ENCODE results near the gene STUM.
"Not testable (repeated sequence)": the region's sequence is repeated elsewhere in the genome, so short reads cannot be mapped to it uniquely, and the experiment has no call there.

Gene STUM

GRCh38 chr1:226603022-226603857 lies 54.7 kb downstream of the STUM start:
- no peak for DNase-seq (ENCODE audit: low read depth in 1 of 2, low spot score in 1 of 2)

GRCh38 chr1:226603858-226604559 lies 55.4 kb downstream of the STUM start:
- no peak for DNase-seq (ENCODE audit: low read depth in 1 of 2, low spot score in 1 of 2)

GRCh38 chr1:226604560-226605317 lies 56.2 kb downstream of the STUM start:
- no peak for DNase-seq (ENCODE audit: low read depth in 1 of 2, low spot score in 1 of 2)

DNA sequence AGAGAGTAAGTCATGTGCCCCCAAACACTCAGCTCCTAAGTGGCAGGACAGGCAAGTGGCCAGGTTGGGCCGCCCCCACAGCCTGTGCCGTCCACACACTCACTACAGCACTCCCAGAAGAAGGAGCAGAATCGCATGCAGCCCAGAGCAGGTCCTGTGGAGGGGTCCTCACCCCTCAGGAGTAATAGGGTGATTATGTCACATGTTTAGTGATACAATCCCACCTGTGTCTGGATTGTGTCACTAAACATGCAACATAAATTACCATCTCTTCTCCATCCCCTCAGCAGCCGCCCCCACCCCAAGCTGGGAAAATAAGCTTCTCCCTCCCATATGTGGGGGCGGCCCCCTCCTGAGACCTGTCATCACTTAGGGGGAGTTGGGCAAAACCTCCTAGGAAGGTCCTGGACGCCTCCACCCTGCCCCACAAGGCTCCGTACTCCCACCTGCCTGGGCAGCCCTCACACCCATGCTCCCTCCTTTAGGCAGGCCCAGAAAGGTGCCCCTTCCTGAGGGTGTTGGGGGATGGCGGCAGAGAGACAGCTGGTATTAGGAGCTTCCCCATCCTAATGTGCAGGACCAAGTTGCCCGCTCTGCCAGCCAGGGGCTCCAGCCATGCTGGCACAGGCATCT lies 56.9 kb downstream of the STUM start:
- DNase-seq (ENCODE audit: low read depth in 1 of 2, low spot score in 1 of 2): no peak

DNA sequence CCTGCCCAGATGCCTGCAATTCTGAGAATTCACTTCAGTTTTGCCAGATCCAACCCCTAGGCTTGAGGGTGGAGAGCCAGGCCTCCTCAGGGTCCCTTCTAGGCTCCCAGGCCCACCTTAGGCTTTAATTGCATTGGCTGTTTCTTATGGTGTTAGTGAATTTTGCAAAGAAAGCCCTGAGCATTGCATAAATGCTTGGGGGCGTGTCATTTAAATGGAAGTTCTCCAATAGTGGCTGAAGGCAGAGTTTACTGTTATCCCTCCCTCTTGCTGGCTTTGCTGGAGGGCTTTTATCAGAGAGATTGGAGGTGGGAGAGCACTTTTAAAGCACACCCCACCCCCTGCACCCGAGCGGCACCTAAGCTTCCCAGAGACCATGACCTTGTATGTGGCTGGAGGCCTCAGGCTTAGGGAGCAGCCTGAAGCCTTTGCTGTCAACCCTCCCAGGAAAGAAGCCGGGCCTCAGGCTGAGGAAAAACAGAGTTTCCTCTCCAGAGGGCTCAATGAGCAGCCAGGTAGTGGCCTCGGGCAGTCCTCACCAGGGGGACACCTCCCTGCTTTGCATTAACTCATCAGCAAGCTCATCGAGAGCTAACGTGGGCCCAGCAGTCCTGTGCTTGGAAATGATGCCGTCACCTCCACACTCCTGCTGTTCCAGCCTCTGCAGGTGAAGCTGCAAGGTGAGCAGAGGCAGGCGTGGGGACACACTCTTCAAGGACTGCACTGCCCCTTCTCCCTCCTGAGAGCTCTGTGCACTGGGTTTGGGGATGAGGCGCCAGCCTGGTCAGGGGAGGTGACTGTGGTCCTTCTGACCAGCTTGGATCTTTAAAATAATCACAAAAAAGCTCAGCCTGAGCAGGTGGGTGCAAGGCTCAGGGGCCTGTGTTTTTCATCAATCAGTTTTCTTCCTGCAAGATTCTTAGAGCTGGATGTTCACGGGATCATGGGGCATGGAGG lies 58.0 kb downstream of the STUM start:
- no peak for DNase-seq (ENCODE audit: low read depth in 1 of 2, low spot score in 1 of 2)

DNA sequence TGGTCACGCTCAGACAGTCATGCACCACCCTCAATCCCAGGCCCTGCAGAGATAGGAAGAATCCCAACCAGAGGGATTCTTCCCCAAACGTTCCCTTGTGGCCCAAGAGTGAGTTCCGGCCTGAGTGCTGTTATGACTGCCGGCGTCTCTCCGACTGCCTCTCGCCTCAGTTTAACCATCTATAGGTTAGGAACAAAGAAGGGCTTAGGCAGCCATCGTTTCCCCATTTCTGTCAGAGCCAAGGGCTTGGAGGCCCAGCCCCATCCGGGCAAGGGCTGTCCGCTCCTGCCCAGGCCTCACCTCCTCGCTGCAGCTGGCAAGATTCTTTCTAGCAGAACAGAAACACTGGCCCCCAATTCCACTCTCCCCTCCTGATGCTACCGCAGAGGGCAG lies 58.7 kb downstream of the STUM start:
- DNase-seq (ENCODE audit: low read depth in 1 of 2, low spot score in 1 of 2): no peak

GRCh38 chr1:226607821-226608220 lies 59.3 kb downstream of the STUM start:
- no peak for DNase-seq (ENCODE audit: low read depth in 1 of 2, low spot score in 1 of 2)

- peak; percentile 49 for DNase-seq (ENCODE audit: low read depth in 1 of 2, low spot score in 1 of 2)
Observed at GRCh38 chr1:226608699-226609505, 60.3 kb downstream of the STUM start.

- DNase-seq (ENCODE audit: low read depth in 1 of 2, low spot score in 1 of 2): no peak
Observed at GRCh38 chr1:226609836-226610455, 61.4 kb downstream of the STUM start.

- DNase-seq (ENCODE audit: low read depth in 1 of 2, low spot score in 1 of 2): no peak
Observed at GRCh38 chr1:226610671-226611070, 62.1 kb downstream of the STUM start.

DNA sequence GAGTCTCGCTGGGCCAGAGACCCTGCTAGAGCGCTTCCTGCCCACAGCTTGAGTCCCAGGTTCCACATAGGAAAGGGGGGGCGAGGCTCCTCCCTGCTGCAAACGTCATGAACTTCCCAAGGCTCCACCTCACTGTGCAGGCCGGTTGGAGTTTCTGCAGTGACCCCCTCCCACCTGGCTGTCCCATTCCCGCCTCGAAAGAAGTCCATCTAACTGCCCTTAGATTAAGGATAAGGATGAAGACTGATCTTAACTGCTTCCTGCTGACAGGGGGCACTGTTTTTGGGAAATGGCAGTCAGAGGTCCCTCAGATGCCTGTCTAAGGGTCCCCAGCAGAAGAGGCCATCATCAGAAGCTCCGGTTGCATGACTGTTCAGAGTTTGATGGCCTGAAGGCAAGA lies 62.7 kb downstream of the STUM start:
- DNase-seq (ENCODE audit: low read depth in 1 of 2, low spot score in 1 of 2): no peak

- not testable (repeated sequence) for DNase-seq (ENCODE audit: low read depth in 1 of 2, low spot score in 1 of 2)
Observed at GRCh38 chr1:226611980-226612379, 63.4 kb downstream of the STUM start.

GRCh38 chr1:226615876-226616275 lies 67.3 kb downstream of the STUM start:
- no peak for DNase-seq (ENCODE audit: low read depth in 1 of 2, low spot score in 1 of 2)

DNA sequence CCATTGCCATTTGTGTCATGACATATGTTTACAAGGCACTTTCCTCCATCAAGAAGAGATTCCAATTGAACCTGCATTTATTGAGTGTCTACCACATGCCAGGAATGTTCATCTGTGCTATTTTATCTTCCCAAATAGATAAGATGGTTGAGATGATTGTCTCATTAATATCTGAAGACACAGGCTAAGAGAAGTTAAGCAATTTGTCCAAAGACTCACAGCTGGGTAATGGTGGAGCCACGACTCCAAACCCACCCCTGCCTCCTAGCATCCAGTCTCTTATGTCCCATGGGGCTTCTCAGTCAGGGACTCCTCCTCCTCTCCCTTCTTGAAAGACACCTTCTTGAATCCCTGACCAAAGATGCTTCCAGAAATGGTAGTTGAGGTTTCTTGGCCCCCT lies 68.1 kb downstream of the STUM start:
- DNase-seq (ENCODE audit: low read depth in 1 of 2, low spot score in 1 of 2): no peak

GRCh38 chr1:226617109-226617508 lies 68.5 kb downstream of the STUM start:
- no peak for DNase-seq (ENCODE audit: low read depth in 1 of 2, low spot score in 1 of 2)

DNA sequence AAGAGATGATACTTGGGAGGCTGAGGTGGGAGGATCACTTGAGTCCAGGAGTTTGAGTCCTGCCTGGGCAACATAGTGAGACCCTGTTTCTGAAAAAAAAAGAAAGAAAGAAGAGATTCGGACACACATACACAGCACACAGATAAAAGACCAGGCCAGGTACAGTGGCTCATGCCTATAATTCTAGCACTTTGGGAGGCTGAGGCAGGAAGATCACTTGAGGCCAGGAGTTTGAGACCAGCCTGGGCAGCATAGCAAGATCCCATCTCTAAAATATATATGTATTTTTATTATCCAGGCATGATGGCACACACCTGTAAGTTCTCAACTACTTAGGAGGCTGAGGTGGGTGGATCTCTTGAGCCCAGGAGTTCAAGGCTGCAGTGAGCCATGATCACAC lies 69.2 kb downstream of the STUM start:
- not testable (repeated sequence) for DNase-seq (ENCODE audit: low read depth in 1 of 2, low spot score in 1 of 2)

GRCh38 chr1:226618380-226618779 lies 69.8 kb downstream of the STUM start:
- no peak for DNase-seq (ENCODE audit: low read depth in 1 of 2, low spot score in 1 of 2)

DNA sequence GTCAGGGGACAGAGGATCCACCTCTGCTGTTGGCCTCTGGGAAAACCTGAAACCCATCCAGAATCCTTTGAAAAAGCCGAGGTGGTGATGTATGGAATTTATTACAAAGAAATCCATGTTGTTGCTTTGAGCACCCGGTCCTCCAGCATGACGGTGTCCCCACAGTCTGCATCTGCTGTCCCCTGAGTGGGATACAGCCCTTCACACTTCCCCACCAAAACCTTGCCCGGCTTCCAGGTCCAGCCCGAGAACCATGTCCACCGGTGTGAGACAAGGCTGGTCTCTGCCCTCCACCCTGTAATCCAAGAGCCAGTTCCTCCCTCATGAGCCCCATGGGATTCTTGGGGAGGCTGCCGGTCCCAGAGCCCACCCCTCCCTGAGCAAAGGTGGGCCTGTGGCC lies 70.5 kb downstream of the STUM start:
- no peak for DNase-seq (ENCODE audit: low read depth in 1 of 2, low spot score in 1 of 2)

DNA sequence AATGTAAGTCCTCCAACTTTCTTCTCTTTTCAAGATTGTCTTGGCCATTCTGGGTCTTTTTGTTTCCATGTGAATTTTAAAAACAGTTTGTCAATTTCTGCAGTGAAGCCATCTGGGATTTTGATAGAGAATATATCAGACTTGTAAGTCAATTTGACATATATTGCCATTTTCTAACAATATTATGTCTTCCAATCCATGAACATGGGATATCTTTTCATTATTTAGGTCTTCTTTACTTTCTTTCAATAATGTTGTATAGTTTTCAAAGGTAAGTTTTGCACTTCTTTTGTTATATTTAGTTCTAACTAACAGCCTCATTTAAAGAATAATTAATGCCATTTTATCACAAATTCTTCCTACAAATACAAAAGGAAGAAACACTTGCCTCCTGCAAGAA lies 73.4 kb downstream of the STUM start:
- no peak for DNase-seq (ENCODE audit: low read depth in 1 of 2, low spot score in 1 of 2)
